Choroid plexus epithelial cell (primary cell): ENCODE measurements around the gene GCHFR.
A peak's percentile ranks its signal among the peaks of the same experiment; 100 is the strongest.

Source experiments
- DNase-seq: peaks from one replicate; pipeline ENCODE4 v3.0.0-alpha.2; 2010; ENCODE audit warnings: low read depth
- H3K4me3 ChIP-seq: 2 replicates; pipeline ENCODE4 v1.5.1; 2011; ENCODE audit warnings: low read depth, mild to moderate bottlenecking, control low read depth, low read length, moderate library complexity
- TF ChIP-seq, protein P1 (sequence below): conservative IDR thresholded peaks from 2 replicates; pipeline ENCODE4 v1.5.1; 2011; ENCODE audit warnings: low read depth, mild to moderate bottlenecking, control low read depth, inconsistent platforms, low read length, moderate library complexity

GCHFR gene

DNA sequence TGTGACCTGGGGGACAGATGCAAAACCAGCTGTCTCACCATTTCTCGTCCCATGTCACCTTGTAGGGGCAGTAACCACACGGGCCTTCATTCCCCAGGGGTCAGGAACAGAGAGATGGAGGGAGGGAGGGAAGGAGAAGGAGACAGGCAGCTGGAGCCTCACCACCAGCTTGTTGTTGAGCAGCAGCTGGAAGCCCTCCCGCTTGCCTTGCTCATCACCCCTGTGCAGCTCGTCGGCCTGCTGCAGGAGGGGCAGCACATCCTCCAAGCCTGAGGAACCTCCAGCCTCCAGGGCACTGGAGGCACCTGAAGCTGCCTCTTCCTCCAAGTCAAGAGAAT, 19.1 kb upstream of the GCHFR start:
- no peak overlapping the region for H3K4me3 ChIP-seq
- TF ChIP-seq, protein P1, sequence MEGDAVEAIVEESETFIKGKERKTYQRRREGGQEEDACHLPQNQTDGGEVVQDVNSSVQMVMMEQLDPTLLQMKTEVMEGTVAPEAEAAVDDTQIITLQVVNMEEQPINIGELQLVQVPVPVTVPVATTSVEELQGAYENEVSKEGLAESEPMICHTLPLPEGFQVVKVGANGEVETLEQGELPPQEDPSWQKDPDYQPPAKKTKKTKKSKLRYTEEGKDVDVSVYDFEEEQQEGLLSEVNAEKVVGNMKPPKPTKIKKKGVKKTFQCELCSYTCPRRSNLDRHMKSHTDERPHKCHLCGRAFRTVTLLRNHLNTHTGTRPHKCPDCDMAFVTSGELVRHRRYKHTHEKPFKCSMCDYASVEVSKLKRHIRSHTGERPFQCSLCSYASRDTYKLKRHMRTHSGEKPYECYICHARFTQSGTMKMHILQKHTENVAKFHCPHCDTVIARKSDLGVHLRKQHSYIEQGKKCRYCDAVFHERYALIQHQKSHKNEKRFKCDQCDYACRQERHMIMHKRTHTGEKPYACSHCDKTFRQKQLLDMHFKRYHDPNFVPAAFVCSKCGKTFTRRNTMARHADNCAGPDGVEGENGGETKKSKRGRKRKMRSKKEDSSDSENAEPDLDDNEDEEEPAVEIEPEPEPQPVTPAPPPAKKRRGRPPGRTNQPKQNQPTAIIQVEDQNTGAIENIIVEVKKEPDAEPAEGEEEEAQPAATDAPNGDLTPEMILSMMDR = no peak
- no peak for DNase-seq

DNA sequence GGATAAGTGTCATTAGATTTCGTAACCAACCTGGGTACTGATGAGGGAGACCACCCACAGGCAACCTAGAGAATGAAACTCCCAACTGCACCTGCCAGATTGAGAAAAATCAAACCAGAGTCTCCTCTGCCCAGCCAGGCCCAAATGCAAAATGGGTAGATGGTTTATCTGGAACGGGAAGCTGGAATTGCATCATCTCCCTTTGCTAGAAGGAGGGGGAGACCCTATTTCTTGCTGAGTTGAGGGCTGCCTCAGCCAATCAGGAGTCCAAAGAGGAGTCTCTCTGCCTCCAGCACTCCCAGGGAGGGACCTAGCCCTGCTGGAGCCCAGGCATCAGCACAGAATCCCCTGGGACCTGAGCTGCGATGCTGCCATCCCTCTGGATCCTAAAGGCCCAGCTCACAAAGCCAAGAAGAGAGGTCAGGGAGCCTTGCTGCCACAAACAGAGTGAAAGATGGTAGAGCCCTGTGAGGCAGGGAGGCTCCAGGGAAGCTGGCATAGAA, 16.9 kb upstream of the GCHFR start:
- TF ChIP-seq, protein P1 = no peak
- no peak overlapping the region for H3K4me3 ChIP-seq
- peak; percentile 65 for DNase-seq

DNA sequence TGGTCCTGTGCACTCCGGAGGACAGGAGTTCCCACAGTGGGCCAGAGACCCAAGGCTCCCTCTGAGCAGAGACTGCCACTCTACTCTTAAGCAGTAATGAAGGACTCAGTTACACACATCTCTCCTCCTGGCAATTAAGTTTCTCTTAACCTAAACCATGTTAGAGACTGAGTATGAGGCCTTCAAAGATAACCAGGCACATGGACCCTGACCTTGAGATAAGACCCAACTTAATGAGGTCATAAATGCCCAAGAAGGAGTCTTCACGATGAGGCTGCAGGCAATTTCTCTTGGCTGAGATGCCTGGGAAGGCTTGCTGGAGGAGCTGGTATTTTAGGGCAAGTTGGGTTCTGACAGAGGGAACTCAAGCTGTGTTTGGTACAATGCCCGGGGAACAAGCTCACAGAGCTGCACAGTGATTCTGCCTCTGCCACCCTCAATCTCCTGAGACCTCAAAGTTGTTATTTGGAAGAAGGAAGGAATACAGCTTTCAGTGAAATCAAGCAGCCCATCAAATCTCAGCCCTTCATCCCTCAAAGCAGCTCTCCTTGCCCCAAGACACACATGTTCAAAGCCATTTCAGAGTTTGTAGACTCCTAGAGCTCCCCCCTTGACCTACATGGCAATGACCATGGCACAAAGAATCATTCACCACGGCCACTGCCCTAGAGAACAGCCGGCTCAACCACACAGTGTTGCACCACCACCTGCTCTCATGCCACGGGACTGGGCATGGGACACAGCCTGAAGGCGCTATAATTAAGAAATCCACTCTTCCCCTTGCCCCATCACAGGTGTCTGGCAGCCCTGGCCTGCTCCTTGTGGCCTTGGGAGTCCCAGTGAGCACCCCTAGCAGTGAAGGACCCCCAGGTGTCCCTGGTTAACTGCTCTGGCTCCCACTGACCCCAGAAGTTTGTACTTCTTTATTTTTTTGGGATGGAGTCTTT, 15.9 kb upstream of the GCHFR start:
- no peak overlapping the region for H3K4me3 ChIP-seq
- no peak for DNase-seq
- TF ChIP-seq, protein P1 = no peak

DNA sequence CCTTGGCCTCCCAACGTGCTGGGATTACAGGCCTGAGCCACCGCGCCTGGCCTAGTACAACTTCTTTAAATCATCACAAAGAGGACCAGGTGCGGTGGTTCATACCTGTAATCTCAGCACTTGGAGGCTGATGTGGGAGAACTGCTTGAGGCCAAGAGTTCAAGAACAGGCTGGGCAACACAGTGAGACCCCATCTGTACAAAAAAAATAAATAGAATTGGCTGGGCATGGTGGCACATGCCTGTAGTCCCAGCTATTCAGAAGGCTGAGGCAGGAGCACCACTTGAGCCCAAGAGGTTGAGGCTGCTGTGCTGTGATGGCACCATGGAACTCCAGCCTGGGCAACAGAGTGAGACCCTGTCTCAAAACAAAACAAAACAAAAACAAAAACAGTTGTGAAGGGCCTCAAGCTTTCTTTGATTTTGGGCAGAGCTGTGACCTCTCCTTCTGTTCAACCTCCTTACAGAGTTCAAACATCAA, 14.7 kb upstream of the GCHFR start:
- no peak for DNase-seq
- TF ChIP-seq, protein P1 = no peak
- H3K4me3 ChIP-seq = no peak overlapping the region

DNA sequence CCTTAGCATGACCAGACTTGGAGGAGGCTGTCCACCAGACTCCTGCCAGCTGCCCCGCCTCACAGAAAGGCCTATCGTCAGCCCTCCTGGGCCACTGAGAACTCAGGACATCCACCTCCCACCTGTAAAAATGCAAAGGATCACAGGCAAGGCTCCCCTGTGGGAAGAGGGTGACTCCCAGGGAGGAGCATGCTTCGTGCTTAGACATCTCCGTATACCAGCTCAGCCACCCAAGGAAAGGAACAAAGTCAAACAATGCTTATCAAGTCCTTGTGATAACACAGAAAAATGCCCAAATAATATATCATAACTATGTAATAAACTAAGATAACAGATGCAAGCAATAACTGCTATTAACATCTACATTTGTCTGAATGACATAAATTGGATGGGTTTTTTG, 13.0 kb upstream of the GCHFR start:
- H3K4me3 ChIP-seq = no peak overlapping the region
- TF ChIP-seq, protein P1 = no peak
- no peak for DNase-seq

DNA sequence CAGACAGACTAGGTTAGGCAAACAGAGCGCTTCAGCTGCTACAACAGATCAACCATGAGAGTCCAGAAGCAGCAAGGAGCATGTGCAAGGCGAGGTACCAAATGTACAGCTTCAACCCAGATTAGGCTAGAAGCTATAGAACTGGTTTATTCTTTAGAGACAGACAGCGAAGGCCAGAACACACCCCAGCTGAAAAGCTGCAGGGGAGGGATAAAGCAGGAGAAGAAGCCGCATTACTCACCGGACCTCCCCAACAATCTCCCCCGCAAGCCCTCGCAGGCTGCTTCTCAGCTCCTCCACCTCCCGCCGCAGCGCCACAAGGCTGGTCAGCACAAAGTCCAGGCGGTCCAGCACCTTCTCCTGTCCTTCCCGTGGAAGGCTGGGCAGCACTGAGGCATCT, 12.1 kb upstream of the GCHFR start:
- TF ChIP-seq, protein P1 = no peak
- no peak overlapping the region for H3K4me3 ChIP-seq
- DNase-seq = no peak

DNA sequence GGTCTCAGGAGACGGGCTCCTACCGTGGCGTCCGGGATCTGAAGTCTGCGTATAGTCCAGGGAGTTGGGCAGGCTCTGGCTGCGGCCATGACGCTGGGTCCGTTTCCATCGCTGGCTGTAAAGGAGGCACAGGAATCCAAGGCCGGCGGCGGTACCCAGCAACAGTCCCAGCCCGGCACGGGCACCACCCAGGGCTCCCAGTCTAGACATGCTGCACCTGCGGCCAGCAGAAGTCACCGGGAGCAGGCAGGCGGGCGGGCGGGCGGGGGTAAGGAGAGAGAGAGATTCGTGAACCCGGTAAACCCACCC, 9.3 kb upstream of the GCHFR start:
- H3K4me3 ChIP-seq = peak overlapping the region; percentile 94
- peak; percentile 30 for DNase-seq
- TF ChIP-seq, protein P1 = no peak
